Measurements from ENCODE around the gene RNPC3.
"Not testable (repeated sequence)": the region's sequence is repeated elsewhere in the genome, so short reads cannot be mapped to it uniquely, and the experiment has no call there.

RNPC3 gene

DNA sequence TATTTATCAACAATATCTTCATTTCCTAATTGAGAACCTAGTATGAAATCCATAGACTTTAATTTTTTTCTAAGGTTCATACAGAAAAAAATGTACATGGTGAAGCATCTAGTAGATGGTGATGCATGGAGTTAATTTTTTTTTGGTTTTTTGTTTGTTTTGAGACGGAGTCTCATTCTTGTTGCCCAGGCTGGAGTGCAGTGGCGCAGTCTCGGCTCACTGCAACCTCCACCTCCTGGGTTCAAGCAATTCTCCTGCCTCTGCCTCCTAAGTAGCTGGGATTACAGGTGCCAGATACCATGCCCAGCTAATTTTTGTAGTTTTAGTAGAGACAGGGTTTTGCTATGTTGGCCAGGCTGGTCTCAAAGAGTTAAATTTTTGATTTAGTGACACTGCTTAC, 35.6 kb downstream of the RNPC3 start:
- not testable (repeated sequence) for DNase-seq

DNA sequence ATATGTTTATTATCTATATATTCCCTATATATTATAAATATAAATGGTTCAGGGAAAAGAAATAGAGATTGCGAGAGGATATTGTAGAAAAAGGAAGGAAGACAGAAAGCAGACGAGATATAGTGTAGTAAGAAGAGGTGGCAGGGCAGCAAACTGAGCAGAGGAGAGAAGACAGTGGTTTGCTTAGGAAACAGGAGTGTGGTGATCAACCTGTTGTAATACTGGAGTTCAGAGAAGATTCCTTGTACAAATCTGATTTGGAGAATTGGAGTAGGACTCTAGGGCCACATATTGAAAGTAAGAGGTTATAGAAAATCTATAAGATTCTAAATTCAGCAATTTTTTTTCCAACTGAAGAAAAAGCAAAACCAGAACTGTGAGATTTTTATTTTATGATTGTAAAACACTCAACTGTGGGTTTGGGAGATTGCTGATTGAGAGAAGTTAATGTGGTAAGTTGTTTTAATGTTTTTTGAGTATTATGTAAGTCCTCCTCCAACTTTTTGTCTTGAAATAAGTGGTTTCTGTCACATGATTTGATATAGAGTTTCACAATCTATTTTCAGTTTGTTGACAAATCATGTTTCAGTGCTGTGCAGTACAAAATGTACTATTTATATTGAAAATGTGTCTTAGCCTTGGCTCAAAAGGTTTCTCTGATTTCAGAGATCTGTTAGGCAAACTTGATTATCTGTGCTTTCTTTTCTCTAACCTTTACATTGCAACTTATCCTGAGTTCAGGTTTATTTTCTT, 36.3 kb downstream of the RNPC3 start:
- peak in 1 of 5 experiments; percentile 9 for DNase-seq

DNA sequence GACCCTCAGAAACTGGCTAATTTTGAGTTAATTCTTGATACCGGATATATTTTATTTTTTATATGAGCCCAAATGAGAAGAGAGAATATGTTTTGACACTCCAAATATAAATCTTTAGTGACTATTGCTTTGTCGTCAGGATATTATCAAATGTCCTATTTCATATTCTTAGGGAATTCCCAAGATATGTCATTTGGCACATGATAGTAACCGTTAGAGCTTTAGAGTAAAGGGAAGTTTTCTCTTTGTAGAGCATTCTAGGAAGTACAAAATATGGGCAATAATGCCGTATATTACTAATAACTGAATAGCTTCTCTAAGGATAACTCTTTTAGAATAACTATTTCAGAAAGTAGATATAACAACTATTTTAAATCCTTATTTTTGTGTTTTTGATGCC, 37.6 kb downstream of the RNPC3 start:
- no peak for DNase-seq

DNA sequence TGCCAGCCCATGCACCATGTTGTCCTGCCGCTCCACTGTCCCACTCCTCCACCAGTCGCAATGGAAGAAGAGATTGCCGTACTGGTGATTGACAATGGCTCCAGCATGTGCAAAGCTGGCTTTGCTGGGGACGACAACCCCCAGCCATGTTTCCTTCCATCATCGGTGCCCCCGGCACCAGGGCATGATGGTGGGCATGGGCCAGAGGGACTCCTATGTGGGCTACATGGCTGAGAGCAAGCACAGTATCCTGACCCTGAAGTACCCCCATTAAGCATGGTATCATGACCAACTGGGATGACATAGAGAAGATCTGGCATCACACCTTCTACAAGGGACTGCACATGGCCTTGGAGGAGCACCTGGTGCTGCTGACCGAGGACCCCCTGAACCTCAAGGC, 44.0 kb downstream of the RNPC3 start:
- DNase-seq = no peak

DNA sequence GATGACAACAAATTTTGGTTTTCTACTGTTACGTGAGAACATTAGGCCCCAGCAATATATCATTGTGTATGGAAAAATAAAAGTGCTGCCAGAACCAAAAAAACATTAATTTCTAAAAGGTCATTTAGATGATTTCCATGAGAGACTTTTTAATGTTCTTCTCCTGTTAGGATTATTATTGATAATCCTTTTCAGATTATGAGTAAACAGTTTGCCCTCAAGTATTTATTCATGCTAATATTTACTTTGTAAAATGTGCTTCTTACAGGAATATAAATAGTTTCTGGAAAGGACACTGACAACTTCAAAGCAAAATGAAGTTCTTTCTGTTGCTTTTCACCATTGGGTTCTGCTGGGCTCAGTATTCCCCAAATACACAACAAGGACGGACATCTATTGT, 45.8 kb downstream of the RNPC3 start, which contains the start of gene AMY2B:
Gene AMY2B, plus strand, starts transcription at position 301 of the 400 bp plus-strand sequence. Its CDS starts 14 bp downstream, at position 315.
- DNase-seq = not testable (repeated sequence)

DNA sequence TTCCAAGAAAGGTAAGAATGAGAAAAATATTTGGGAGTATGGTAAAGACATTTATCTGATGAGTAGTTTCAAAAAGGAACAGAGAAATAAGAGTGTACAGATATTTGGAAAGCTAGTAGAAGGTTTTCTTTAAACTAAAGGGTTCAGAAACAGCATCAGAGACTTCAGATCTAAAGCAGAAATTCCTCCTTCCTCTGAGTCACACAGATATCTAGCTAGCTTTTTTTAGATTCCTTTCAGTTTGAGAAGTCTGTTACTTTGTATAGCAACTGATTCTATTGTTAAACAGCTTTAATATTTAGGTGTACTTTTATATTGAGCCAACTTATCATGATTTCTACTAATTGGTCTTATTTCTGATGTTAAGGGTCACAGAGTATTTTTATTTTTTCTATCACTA, 50.6 kb downstream of the RNPC3 start:
- no peak for DNase-seq

DNA sequence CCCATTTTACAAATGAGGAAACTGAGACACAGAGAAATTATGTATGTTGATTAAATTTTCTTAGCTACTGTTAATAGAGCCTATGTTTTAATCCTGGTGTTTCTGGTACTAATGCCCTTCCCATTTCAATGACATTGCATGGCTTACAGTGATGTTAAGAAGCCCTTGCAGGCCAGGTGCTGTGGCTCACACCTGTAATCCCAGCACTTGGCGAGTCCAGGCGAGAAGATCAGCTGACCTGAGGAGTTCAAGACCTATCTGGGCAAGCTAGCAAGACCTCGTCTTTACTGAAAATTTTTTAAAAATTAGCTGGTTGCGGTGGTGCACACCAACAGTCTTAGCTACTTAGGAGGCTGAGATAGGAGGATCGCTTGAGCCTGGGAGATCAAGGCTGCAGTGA, 51.3 kb downstream of the RNPC3 start:
- DNase-seq = not testable (repeated sequence)

DNA sequence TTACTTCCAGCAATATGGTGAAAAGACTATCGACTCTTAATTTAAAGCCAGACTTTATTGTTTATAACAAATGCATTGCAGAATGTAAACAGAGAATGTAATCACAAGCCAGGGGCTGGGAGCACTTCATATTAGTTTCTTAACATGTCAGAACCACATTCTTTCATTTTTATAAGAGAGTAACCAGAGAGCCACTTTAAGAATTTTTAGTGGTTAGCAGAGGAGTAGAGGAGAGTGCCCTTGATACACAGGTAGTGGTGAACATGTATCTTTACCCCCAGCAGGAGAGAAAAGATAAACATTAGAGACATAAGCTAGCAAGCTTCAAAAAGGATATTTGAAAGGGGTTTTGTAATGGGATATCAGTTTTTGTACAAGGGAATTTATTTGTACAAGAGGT, 57.0 kb downstream of the RNPC3 start:
- DNase-seq = no peak

DNA sequence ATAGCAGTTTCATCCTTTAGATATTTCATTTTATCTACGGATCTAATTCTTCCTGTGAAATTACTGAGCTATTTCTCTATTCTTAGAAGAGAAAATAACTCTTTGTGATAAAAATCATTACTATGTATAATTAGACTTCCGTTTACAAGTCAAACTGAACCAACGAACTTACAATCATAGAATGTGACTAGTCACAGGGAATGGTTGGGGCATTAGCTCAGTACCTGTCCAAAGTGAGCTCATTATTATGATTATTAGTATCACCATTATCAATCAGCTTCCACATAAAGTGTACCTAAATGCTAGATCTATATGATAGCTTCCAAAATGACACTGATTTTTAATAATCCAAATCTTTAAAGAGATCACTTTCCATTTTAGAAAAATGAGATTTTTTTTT, 58.4 kb downstream of the RNPC3 start:
- no peak for DNase-seq

DNA sequence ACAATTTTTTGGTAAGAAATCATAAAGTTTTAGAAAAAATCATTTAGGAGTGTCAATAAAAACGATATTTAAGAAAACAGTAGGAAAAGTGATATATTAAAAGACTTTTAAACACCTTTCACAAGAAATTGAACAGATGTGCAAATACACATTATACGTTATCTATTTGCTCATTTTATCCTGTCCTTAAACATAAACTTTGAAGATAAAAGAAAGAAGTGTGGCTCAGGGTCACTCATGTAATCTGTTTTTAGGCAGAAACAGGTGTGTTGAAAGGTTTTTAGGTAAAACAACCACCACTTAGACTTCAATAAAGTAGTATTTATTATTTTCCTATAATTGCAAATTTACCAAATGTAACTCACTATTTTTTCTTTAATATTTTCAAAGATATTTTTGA, 59.0 kb downstream of the RNPC3 start:
- DNase-seq = no peak

DNA sequence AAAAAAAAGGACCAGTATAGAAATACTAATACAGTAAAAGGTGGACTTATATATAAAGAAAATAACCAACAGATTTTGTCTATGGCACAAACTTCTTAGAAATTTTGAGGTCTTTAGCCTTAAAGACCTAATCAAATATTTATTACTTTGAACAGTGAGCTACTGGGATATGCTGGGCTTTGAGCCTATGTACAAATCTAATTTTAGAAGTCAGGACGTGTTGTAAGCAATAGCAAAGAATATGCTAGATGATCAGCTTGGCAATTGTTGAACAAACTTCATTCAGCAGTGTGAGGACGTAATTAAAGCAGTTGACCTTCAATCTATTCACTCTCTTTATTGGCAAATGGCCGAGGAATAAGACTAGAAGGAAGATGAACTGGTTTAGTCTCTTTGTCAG, 77.2 kb downstream of the RNPC3 start:
- DNase-seq = not testable (repeated sequence)

Data from T-helper 2 cell (primary cell).